G401.6 (cell line): Measurements from ENCODE around the gene PLXDC1.
A peak's percentile ranks its signal among the peaks of the same experiment; 100 is the strongest.
"Not testable (repeated sequence)": the region's sequence is repeated elsewhere in the genome, so short reads cannot be mapped to it uniquely, and the experiment has no call there.

ENCODE experiments used
- FAIRE-seq: peaks from 2 replicates; lab custom pipeline; 2012; peaks lifted over from hg19 to GRCh38; lab: Jason Lieb, UNC

PLXDC1 gene

GRCh38 chr17:39153599-39154051 lies 2.2 kb upstream of the PLXDC1 start:
- peak; percentile 82 for FAIRE-seq

GRCh38 chr17:39151943-39152818 lies 744 bp upstream of the PLXDC1 start:
- peak; percentile 55 for FAIRE-seq

GRCh38 chr17:39150795-39151149 lies 665 bp downstream of the PLXDC1 start:
- no peak for FAIRE-seq

- FAIRE-seq, result no peak
Observed at GRCh38 chr17:39150104-39150634, 1.3 kb downstream of the PLXDC1 start.

DNA sequence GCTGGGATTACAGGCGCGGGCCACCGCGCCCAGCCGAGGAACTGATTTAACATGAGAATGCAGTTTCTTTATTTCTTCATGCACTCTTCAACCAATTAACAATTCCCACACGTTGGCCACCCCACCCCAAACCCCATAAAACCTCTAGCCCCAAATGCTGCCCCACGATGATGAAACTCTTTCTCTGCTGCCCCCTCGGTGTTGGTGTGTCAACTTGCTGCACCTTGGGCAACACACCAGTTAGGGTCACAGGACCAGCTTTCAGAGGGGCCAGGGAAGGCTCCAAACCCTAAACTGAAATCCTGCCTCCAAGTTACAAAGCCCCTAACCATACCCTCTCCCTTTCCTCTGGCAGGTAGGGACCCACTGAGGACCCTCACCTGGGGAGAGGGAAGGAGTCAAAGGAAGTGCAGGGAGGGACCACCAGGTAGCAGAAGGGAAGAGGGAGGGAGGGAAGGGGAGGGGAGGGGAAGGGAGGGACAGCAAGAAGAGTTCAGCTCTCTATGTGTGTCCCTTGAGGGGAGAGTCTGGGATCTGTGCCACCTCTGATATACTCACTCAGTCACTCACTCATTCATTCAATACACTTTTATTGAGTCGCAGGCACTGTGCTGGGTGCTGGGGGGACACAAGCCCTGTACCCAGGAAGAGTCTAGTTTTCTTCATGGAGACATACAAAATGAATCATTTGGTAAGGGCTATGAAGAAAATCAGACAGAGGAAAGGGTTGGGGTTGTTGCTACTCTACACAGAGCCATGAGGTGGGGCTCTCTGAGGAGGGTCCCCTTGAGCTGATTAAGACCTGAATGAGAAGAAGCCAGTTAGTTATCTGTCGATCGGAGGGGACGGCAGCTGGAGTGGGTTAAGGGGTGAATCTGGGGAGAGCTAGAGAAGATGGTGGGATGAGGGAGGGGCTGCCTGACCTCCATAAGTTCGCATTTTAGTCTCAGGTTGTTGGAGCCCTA lies 3.9 kb downstream of the PLXDC1 start:
- no peak for FAIRE-seq

- FAIRE-seq, result no peak
Observed at GRCh38 chr17:39146273-39146672, 5.2 kb downstream of the PLXDC1 start.

DNA sequence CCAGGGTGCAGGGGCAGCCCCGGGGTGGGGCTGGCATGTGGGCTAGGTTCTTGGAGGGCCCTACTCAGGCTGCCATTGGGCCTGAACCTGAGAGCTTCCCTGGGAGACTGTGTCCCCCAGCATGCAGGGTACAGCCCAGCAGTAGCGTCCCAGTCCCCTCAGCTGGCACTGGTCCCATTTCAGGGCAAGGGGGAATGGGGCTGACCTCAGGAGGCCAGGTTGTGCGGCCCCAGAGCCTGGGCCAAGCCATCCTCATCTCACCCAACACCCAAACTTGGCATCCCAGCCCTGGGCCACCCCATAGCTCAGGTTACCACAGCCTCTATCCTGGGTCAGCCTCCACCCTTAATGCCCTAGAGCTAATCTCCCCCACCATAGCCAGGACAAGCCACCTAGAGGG lies 6.3 kb downstream of the PLXDC1 start:
- FAIRE-seq, result no peak

GRCh38 chr17:39144416-39144840 lies 7.0 kb downstream of the PLXDC1 start:
- FAIRE-seq, result no peak

GRCh38 chr17:39143552-39144093 lies 7.8 kb downstream of the PLXDC1 start:
- no peak for FAIRE-seq

DNA sequence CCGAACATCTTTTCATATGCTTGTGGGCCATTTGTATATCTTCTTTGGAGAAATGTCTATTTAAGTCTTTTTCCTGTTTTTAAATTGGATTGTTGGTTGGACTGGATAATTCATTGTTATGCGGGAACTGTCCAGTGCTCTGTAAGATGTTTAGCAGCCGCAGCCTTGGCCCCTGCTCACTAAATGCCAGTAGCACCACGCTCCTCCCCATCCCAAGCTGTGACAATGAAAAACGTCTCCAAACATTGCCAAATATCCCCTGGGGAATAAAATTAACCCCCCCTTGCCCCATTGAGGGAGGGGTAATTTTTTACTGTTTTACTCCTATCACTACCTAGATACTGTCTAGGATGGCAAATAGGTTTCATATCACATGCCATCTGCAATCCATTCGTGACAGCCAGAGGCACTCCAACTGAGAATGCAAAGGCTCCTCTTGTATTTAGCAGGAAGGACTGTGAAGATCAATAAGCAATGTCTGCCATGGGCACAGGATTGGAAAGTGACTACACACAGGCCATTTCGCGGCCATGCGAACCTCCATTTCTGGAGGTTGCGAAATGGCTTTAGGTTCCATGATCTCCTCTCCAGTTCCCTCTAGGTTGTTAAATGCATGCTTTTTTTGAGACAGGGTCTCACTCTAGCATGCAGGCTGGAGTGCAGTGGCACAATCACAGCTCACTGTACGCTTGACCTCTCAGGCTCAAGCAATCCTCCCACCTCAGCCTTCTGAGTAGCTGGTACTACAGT lies 9.3 kb downstream of the PLXDC1 start:
- FAIRE-seq, result no peak

- FAIRE-seq, result no peak
Observed at GRCh38 chr17:39141294-39141693, 10.1 kb downstream of the PLXDC1 start.

GRCh38 chr17:39139561-39139960 lies 11.9 kb downstream of the PLXDC1 start:
- no peak for FAIRE-seq

DNA sequence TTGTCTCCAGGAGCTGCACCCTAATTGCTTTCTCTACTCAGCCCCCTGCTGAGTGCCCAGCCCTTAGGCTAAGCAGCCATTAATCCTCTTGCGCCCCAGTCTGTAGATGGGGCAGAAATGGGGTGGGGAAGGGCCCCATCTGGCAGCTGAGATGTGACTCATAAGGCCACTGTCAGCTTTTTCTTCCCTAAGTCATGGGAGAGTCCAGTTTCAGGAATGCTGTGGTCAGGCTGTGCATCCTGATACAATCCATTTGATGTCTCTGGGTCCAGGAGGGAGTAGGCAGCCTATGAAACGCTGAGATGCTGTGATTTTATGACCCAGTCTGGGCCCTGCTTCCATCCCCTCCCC lies 12.3 kb downstream of the PLXDC1 start:
- FAIRE-seq, result no peak

- FAIRE-seq, result no peak
Observed at GRCh38 chr17:39138431-39139160, 12.8 kb downstream of the PLXDC1 start.

DNA sequence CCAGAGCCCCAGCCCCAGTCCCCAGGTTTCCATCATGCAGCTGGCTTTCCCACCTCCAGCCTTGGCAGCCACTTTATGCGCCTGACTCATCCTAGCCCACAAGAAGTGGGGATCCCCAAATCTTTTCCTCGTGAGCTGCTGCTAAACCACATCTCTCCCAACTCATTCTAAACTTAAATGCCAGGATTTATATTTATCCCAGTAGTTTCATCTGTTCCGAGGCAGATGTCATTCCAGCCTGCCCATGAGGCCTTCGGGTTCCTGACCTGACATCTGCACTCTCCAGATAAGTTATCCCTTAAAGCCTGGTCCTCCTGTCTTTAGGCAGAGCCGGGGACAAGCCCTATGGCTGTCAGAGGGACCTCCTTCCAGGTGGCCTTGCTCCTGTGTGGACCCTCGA lies 16.6 kb downstream of the PLXDC1 start:
- no peak for FAIRE-seq

- FAIRE-seq, result no peak
Observed at GRCh38 chr17:39132192-39132610, 19.2 kb downstream of the PLXDC1 start.

- no peak for FAIRE-seq
Observed at GRCh38 chr17:39131616-39132015, 19.8 kb downstream of the PLXDC1 start.

DNA sequence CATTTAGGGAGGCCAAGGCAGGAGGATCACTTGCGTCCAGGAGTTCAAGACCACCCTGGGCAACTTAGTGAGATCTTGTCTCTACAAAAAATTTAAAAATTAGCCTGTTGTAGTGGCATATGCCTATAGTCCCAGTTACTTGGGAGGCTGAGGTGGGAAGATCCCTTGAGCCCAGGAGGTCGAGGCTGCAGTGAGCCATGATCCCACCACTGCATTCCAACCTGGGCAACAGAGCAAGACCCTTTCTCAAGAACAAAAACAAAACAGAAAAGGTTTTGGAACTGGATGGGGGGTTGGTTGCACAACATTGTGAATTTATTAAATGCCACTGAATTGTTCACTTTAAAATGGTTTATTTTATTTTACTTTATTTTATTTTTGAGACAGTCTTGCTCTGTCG lies 21.2 kb downstream of the PLXDC1 start:
- no peak for FAIRE-seq

DNA sequence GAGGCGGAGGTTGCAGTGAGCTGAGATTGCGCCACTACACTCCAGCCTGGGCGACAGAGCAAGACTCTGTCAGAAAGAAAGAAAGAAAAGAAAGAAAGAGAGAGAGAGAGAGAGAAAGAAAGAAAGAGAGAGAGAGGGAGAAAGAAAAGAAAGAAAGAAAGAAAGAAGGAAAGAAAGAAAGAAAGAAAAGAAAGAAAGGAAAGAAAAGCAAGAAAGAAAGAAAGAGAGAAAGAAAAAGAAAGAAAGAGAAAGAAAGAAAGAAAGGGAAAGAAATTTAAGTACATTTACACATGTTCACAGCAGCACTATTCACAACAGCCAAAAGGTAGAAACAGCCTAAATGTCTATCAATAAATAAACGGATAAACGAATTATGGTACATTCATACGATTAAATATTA lies 21.9 kb downstream of the PLXDC1 start:
- FAIRE-seq, result not testable (repeated sequence)

DNA sequence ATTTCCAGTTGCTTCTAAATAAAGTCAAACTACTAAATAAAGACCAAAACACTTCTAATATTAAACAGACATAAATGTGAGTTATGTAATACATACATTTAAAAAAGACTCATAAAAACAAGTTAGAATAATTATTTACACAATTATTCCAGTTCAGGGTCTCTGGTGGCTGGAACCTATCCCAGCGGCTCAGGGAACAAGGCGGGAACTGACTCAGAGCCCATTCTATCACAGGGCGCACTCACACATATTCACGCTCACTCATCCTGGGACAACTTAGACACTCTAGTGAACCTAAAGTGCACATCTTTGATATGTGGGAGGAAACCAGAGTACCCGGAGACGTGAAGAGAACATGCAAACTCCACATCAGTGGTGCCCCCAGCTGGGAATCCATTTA lies 25.0 kb downstream of the PLXDC1 start:
- no peak for FAIRE-seq
